ENCODE results near the gene CYP2W1.

Gene CYP2W1

GRCh38 chr7:967361-968082 is 15.5 kb upstream of the CYP2W1 start:
- no peak for DNase-seq

DNA sequence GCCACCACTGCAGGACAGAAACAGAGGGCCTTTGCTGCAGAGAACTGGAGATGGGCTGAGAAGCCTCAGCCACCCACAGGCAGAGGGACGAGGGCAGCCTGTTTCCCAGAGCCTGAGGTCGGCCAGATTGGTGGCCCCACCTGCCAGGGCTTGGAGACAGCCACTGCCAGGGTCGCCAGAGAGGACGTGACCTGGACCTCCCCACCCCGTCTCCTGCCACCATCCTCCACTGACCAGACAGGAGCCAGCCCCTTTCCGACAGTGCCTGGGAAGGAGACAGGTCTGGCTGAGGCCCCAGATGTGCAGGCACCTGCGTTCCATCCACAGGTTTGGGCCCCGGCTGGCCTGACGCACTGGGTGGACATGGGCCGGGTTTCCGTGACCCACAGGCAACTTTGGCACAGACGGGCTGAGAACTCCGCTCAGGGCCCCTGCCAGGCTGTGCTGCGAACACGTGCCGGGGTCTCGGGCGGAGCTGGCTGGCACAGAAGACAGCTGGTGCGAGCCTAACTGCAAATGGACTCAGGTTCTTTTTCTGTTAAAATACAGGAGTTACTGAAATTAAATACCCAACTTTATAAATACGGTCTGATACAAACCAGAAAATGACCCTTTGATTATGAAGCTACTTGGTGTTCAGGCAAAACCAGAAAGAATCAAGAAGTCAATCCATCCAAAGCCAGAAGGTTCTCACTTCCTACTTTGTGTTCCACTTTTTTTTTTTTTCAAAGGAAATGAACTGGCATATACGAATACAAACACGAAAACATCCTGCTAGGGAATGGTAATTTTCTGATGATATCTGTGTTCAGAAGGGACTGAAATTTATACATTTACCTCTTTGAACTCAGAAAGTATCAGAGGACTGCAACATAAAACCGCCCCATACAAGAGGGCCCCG is 14.5 kb upstream of the CYP2W1 start:
- no peak for DNase-seq

DNA sequence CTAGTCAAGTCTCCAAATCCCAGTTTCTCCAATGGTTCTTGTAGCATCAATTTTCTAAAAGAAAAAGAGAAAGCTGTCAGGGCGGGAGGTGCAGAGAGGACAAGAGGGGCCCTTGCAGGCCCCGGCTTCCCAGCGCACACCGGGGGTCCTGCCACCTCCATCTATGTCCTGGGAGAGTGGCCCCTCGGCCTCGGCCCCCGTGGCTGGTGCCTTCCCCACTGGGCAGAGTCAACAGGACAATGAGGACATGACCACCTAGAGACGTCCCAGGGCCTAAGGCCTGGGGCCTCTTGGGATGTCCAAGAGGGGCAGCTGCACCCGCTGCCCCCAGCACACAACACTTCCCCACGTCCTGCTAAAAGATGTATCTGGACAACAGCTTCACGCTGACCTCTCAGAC is 13.6 kb upstream of the CYP2W1 start:
- DNase-seq: no peak

DNA sequence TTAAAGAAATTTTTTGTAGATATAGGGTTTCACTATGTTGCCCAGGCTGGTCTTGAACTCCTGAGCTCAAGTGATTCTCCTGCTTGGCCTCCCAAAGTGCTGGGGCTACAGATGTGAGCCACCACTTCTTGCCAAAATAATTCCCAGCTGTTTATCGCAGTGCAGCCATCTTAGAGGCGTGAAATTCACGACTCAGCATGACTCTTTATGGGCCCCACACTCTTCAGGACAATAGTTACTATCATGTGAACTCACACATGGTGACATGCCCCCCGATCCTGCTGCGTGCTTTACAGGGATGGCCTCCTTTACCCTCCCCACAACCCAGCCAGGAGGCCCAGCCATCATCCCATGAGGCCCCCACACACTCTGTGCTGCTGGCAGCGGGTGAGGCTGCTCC is 12.2 kb upstream of the CYP2W1 start:
- no peak for DNase-seq

DNA sequence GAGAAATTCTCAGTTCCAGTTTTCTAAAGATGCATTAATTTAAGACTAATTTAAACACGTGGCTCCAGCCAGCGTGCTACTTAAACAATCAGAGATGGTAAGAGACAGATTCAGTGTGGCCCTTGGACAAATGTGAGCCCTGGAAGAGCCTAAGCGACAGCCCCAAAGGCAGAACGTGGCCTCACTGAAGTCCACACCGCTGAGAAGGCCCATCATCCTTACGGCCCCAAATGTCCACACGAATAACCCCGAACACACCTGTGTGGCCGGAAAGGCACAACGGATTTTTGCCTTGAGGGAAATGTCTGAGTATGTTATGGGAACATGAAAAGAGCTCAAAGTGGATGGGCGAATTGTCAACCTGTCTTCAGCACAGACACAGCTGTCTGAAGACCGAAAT is 10.9 kb upstream of the CYP2W1 start:
- DNase-seq: no peak

GRCh38 chr7:972676-973309 is 10.2 kb upstream of the CYP2W1 start:
- no peak for DNase-seq

DNA sequence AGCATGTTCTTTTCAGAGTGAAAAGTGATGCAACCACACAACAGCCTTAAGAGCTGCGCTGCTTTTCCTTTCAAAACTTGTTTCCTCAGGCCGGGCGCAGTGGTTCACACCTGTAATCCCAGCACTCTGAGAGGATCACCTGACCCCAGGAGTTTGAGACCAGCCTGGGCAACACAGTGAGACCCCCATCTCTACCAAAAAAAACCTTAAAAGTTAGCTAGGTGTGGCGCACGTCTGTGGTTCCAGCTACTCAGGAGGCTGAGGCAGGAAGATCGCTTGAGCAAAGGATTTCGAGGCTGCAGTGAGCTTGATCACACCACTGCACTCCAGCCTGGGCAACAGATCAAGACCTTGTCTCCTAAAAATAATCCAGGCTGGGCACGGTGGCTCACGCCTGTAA is 9.7 kb upstream of the CYP2W1 start:
- DNase-seq: no peak

DNA sequence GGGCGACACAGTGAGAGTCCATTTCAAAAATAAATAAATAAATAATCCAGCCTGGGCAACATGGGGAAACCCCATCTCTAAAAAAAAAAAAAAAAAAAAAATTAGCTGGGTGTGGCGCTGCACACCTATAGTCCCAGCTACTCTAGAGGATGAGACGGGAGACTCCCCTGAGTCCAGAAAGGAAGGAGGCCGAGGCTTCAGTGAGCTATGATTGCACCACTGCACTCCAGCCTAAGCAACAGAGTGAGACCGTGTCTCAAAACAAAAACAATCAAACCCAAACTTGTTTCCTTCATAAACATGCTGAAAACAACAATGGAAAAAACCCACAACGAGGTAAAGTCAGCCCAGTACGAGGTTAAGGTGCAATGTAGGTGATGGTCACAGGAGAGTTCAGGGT is 8.8 kb upstream of the CYP2W1 start:
- no peak for DNase-seq

DNA sequence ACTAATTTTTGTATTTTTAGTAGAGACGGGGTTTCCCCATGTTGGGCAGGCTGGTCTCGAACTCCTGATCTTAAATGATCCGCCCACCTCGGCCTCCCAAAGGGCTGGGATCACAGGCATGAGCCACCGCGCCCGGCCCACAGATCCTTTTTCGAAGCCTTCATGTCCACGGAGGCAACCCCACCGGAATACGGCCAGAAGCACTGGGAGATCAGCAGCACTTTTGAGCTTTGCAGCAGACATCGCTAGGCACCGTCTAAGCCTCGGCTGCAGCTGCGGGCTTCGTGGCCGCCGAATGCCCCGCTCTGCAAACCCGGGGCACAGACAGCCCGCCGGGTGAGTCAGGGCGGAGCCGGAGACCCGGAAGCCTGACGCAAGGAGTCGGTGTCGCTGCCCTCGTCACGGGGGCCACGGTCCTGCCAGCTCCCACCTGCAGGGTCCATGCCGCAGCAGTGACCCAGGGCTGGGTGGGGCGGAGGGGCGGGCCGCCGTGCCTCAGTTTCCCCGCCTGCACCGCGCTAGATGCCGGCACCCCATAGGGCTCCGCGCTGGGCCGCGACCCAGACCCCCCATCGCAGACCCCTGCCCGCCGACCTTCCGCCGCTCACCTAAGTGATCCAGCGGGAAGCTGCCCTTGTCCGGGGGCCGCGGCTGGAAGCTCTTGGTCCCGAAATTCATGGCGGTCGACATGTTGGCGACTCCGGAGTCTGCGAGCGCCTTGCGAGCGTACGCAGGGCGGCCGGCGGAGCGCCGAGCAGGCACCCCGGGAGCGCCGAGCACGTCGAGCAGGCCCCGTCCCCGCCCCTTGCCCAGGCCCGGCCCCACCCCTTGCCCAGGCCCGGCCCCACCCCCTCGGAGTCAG is 7.9 kb upstream of the CYP2W1 start, which contains the start of gene COX19:
TSS of gene COX19 (minus strand) at position 730 of the 862 bp plus-strand sequence. CDS start at position 690, 40 bp downstream.
- peak; percentile 79 for DNase-seq

DNA sequence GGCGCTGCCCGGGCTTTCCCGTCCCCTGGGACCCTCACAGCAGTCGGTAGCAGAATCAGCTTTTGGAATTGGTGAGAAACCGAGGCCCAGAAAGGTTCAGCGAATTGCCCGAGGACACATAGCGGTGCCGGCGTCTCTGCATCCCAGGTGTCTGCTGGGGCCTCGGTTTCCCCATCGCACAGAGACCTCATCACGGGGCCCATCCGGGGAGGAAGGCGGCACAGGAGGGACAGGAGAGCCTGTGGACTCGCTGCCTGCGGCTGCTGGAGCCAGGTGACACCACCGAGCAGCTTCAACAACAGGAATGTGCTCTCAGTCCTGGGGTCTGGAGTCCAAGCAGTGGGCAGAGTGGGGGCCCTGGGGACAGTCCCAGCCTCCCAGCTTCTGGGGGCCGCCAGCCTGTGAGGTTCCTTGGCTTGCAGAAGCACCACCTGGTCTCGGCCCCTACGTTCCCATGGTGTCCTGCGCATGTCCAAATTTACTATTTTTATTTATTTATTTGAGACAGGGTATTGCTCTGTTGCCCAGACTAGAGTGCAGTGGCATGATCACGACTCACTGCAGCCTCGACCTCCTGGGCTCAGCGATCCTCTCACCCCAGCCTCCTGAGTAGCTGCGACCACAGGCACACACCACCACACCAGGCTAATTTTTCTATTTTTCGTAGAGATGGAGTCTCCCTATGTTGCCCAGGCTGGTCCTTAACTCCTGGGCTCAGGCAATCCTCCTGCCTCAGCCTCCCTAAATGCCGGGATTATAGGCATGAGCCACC is 7.1 kb upstream of the CYP2W1 start:
- DNase-seq: no peak

DNA sequence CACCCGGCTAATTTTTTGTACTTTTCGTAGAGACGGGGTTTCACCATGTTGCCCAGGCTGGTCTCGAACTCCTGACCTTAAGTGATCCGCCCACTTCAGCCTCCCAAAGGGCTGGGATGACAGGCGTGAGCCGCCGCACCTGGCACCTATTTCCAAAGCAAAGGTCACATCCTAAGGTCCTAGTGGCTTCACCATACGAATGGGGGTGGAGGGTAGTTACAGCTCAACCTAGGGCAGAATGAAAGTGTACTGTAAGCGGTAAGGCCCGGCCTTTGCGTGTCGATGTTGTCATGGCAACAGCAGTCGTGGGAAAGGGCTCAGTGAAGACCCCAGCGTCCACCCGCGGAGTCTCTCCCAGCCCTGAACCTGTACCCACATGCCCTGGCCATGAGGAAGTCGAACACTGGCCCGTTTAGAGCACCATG is 6.1 kb upstream of the CYP2W1 start:
- no peak for DNase-seq

DNA sequence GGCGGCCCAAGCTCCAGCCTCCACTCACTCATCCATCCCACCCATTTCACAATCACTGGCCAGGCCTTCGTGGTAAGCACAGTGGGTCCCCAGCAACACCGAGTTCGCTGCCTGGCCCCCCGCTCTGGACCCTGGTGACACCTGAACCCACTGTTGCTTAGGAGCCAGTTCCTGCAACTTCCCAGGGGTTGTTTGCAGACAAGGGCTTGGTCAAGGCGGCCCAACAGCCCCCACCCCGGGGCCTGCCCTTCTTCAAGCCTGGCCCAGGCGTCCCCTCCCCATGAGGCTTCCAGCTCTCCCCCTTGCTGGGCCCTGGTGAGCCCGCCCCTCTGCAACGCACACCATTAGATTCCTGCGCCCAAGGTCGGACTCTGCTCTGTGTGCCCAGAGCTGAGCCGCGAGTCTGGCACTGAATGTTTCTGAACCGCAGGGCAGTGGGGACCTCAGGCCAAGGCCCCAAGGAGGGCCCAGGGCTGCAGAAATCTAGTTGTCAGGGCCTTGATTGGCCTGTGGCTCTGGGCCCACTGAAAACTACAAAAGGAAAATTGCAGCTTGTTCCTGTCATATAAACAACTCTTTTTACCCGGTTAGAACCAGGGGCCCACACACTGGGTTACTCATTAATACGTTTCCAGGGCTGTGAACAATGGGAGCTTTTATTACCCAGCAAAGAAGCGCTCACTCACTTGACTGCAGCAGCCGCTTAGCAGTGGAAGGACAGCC is 5.5 kb upstream of the CYP2W1 start:
- no peak for DNase-seq

GRCh38 chr7:978049-978346 is 5.0 kb upstream of the CYP2W1 start:
- DNase-seq: no peak

- DNase-seq: no peak
Measured at GRCh38 chr7:978416-979091, 4.4 kb upstream of the CYP2W1 start.

- DNase-seq: no peak
Measured at GRCh38 chr7:979151-979550, 3.8 kb upstream of the CYP2W1 start.

DNA sequence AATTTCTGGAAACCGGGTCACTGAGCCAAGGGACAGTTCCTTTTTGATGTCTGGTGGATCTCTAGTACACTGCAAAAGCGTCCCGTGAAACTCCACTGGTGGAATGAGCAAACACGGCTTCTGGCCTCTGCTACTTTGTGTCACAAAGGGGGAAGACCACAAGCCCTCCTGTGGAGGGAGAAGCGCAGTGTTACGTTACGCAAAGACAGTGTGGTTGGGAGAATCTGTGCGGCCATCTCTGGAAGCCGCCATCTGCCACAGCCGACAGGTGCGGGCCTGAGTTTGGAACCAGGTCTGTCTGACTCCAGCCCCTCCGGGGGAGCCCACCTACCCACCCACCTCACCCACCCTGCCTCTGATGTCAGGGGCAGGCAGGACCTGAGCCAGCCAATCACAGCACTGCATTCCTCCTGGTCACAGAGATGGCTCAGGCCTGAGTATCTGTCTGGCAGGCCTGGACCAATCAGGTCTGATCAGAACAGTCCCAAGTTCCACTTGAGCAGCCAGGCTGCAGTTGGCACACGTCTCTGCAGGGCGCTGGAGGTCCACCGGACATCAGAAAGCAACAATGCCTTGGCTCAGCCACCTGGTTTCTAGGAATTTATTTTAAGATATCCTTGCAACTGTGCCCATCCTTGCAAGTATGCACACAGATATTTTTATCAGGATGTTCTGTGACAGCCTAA is 3.0 kb upstream of the CYP2W1 start:
- no peak for DNase-seq

DNA sequence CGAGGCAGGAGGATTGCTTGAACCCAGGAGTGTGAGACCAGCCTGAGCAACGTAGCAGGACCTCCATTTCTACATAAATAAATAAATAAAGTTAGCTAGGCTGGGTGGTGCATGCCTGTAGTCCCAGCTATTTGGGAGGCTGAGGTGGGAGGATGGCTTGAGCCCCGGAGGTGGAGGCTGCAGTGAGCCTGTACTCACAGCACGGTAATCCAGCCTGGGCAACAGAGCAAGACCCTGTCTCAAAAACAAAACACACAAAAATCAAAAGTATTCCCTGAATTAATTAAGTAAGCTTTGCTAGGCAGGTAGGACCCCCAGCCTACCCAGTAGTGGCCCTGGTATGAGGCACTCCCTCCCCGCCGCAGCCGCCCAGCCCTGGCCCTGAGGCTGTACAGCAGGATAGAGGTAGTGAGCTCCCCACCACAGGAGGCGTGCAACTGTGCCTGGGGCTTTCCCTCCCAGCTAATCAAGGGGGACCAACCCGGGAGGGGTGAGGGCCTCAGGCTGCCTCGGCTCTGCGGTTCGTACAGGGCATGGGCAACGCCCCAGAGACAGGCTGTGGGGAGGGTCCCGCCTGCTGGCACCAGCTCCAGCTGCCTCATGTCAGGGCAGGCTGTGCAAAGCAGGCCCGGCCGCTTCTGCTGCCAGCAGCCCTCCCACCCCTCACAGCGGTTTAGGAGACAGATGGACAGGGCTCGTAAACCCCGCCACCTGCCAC is 1.0 kb upstream of the CYP2W1 start:
- DNase-seq: no peak

DNA sequence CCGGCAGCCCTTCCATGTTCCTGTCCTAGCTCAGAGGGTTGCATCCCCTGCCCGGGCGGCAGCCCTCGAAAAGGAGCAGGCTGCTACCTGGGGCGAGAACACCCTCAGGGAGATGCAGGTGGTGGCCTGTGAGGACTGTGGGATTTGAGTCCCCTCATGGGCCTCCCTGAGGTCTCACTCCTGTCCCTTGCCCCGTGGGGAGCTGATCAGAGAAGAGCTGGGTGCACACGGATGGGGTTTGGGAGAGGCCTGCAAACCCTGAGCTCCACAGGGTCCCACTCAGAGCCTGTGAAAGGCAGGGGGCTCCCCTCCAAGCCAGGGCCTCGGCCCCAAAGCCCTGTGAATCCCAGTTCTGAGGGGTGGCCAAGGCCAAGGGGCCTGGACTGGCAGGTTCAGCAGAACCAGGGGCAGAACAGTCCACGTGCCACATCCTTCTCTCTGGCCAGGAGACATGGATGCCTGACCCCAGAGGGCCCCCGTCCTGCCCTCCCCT is 424 bp upstream of the CYP2W1 start:
- no peak for DNase-seq

- DNase-seq: no peak
Measured at GRCh38 chr7:983616-984071, 663 bp downstream of the CYP2W1 start.
